Stimulated activated naive B cell treated with anti-CD40 and anti-IgM and Interleukin-4, amounts not matched to agents 10 μg/mL and 1 μg/mL and 100 μg/mL, for 72 hours (primary cell): ENCODE results near the gene CTU2.

ENCODE experiments used
- ATAC-seq, 2 donors: fragments of 150-1000 bp; cut with Tn5 transposase; replicated peaks; 2 replicates each; pipeline ENCODE4 v1.10.0; 2021; ENCODE audit warnings: moderate library complexity in 1 of 2
- DNase-seq: peaks from one replicate; pipeline ENCODE4 v3.0.0; 2021
- H3K27ac Mint-ChIP-seq: one replicate; pipeline ENCODE4 v1.8.0; 2022; ENCODE audit warnings: mild to moderate bottlenecking, mixed read lengths
- H3K27me3 Mint-ChIP-seq, 2 donors: one replicate each; pipeline ENCODE4 v1.8.0; 2022; ENCODE audit warnings: mixed read lengths in 2 of 2
- H3K36me3 Mint-ChIP-seq, 2 donors: one replicate each; pipeline ENCODE4 v1.8.0; 2022; ENCODE audit warnings: mixed read lengths in 2 of 2, mild to moderate bottlenecking in 1 of 2
- H3K4me1 Mint-ChIP-seq, 2 donors: one replicate each; pipeline ENCODE4 v1.8.0; 2022; ENCODE audit warnings: mixed read lengths in 2 of 2, mild to moderate bottlenecking in 1 of 2
- H3K4me3 Mint-ChIP-seq, 2 donors: one replicate each; pipeline ENCODE4 v1.8.0; 2022; ENCODE audit warnings: mild to moderate bottlenecking in 2 of 2, mixed read lengths in 2 of 2, moderate library complexity in 1 of 2
- H3K9me3 Mint-ChIP-seq, 2 donors: one replicate each; pipeline ENCODE4 v1.8.0; 2022; ENCODE audit warnings: mixed read lengths in 2 of 2, mild to moderate bottlenecking in 1 of 2

CTU2 gene

GRCh38 chr16:88753191-88753590 is 46.9 kb downstream of the CTU2 start:
- no peak overlapping the region for H3K27ac Mint-ChIP-seq
- DNase-seq = no peak

DNA sequence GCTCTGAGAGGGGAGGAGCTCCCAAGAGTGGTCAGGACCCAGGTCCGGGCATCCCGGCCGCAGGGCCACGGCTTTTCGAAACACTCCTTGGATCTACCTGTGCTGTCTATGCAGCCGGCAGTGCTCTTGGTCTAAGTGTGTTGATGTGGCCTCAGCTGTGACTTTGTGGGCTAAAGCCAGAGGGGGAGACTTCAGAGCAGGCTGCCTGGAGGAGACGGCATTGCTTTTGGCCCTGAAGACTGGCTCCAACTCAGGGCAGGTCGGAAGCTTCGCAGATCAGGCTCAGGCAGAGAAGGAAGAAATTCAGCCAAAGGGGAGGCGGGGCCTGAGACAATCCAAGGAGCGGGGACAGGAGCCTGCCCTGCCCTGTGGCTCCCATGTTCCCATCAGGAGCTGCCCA is 47.3 kb downstream of the CTU2 start:
- Mint-ChIP-seq H3K4me3 (no peak overlapping the region), H3K9me3 (no peaks in the 10 kb centered on the region), H3K27me3 (no peaks in the 10 kb centered on the region), H3K27ac (no peak overlapping the region), H3K36me3 (peaks cover 5 to 9% of the 10 kb centered on the region in 2 donors), H3K4me1 (peaks cover 13 to 41% of the 10 kb centered on the region in 2 donors)
- DNase-seq = no peak
- no peak for ATAC-seq

More at GRCh38 chr16:88753191-88753590, 46.9 kb downstream of the CTU2 start:
- peaks cover 3 to 8% of the 10 kb centered on the region in 2 donors for H3K36me3 Mint-ChIP-seq
- H3K4me1 Mint-ChIP-seq = peaks cover 11 to 38% of the 10 kb centered on the region in 2 donors
- ATAC-seq = no peak
- no peaks in the 10 kb centered on the region for H3K27me3 Mint-ChIP-seq
- no peak overlapping the region for H3K4me3 Mint-ChIP-seq
- no peaks in the 10 kb centered on the region for H3K9me3 Mint-ChIP-seq

DNA sequence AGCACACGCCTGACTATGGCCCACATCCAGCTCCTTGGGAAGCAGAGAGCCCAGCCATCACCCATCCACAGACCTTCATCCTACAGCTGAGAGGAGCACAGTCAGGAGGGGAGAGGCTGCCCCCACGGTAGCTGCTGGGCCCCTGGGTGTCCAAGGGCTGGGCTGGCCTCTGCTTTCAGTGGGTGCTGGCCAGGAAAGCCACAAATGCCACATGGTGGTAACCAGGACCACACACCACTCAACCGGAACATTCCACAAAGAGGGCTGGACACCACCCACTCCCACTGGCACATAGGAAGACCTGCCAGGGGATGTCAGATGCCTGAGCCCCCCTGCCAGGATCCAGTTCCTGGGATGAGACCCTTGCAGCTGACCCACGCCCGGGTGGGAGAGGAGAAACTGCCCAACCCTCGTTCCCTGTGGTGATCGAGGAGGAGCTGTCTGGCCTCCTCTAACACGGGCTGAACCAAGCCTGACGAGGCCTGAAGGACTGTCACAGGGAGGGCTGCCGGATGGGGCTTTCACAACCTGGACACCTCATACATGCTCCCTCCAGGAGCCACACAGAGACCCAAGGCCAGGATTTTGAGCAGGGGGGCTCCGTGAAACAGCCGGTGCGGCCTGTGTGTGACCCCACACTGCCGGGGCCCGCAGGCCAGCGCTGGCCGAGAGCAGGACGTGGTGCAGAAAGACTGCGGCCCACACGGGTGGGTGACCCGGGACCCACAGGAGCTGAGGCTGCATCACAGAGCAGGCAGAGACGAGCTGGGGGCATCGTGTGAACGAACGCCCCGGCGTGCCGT is 48.0 kb downstream of the CTU2 start:
- Mint-ChIP-seq H3K36me3 (peaks cover 12 to 16% of the 10 kb centered on the region in 2 donors), H3K27ac (no peak overlapping the region), H3K27me3 (no peaks in the 10 kb centered on the region), H3K4me1 (peaks cover 16 to 48% of the 10 kb centered on the region in 2 donors), H3K9me3 (no peaks in the 10 kb centered on the region), H3K4me3 (no peak overlapping the region)
- DNase-seq (no peak), ATAC-seq (no peak)

DNA sequence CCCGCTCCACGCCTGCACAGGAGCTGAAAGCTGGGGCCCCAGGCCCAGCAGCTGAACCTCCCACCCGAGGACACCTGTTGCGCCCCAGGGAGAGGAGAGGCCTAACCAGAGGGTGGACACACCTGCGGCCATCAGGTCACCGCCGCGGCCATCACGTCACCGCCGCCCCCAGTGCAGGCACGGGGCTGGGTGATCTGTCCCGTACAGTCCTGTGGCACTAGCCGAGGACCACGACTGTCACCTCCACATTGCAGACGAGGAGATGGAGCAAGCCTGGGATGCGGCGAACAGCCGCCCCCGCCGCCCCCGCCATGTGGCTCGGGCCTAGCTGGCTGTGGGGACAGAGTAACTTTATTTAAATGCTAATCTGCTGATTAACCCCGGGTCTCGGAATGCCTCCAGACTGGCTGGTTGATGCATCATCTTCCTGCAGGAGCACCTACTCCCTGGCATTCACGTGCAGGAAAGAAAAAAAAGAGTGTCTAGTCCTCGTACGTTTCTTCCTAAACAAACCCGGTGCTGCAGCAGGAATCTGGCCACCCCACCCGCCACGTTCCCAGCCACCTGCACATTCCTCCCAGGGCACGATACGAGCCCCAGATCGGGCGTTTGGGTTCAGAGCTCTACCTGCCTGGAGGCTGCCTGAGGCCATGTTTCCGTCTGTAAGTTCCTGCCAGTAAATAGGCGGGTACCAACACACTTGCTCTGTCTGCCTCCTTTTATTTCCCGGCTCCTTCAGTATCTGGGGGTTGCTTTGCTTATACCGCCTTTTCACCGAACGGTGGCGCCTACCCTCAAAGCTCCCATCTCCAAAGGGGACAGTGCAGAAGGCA is 48.8 kb downstream of the CTU2 start:
- Mint-ChIP-seq H3K36me3 (peaks cover 15 to 18% of the 10 kb centered on the region in 2 donors), H3K4me1 (peaks cover 19 to 48% of the 10 kb centered on the region in 2 donors), H3K27ac (no peak overlapping the region), H3K4me3 (no peak overlapping the region), H3K9me3 (no peaks in the 10 kb centered on the region), H3K27me3 (no peaks in the 10 kb centered on the region)
- ATAC-seq (peak; percentile 52 to 55), DNase-seq (no peak)

GRCh38 chr16:88755745-88756443 is 49.6 kb downstream of the CTU2 start:
- no peaks in the 10 kb centered on the region for H3K9me3 Mint-ChIP-seq
- H3K27ac Mint-ChIP-seq = no peak overlapping the region
- H3K36me3 Mint-ChIP-seq = peaks cover 15 to 18% of the 10 kb centered on the region in 2 donors
- no peaks in the 10 kb centered on the region for H3K27me3 Mint-ChIP-seq
- H3K4me1 Mint-ChIP-seq = peaks cover 21 to 48% of the 10 kb centered on the region in 2 donors
- H3K4me3 Mint-ChIP-seq = no peak overlapping the region
- DNase-seq = no peak
- no peak for ATAC-seq

DNA sequence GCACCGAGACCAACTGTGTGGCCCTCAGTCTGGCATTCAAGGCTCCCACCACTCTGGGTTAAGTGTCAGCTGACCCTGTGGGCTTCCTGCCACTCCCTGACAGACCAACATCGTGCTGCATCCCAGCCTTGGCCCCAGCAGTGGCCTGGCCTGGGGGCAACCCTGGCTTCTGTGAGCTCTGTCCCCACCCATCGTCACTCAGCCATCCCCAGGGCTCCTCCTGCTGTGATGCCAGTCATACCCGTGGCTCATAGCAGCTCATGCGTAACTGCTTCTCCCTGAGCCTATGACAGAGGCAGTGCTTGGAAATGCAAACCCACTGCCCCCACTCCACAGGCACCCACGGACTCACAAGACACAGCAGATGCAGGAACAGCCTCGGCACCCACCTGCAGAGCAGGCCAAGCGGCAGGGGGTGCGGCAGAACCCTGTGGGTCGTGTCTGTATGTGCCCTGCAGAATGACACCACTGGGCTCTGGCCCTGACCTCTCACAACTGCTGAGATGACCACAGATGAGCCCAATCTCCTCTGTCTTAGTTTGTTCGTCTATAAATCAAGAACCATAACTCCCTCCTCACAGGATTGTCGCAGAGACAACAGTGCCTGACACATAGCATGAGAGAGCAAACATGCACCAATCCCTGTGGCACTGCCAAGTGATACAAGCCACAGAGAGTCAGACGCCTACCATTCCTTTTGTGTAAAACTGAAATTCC is 52.1 kb downstream of the CTU2 start:
- H3K9me3 Mint-ChIP-seq = no peaks in the 10 kb centered on the region
- DNase-seq = no peak
- peak; percentile 31 to 71 for ATAC-seq
- no peak overlapping the region for H3K27ac Mint-ChIP-seq
- H3K4me3 Mint-ChIP-seq = no peak overlapping the region
- peaks cover 17 to 37% of the 10 kb centered on the region in 2 donors for H3K4me1 Mint-ChIP-seq
- H3K36me3 Mint-ChIP-seq = peaks cover 15 to 18% of the 10 kb centered on the region in 2 donors
- H3K27me3 Mint-ChIP-seq = no peaks in the 10 kb centered on the region

DNA sequence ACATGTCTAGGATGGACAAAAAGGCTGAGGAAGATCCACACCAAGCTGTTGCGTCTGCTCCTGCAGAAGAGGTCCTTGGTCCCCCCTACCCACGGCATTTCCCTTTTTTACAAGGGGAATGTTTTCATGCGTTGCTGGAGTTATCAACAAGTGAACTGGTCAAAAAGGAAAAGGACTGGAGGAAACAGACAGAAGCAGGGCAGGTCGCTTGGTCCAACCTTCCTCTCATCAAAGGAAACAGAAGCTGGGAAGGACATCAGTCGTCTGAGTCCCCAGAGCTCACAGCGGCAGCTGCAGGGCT is 52.6 kb downstream of the CTU2 start:
- Mint-ChIP-seq H3K27me3 (no peaks in the 10 kb centered on the region), H3K9me3 (no peaks in the 10 kb centered on the region), H3K36me3 (peaks cover 18% of the 10 kb centered on the region in 2 donors), H3K4me1 (peaks cover 14 to 32% of the 10 kb centered on the region in 2 donors), H3K4me3 (no peak overlapping the region), H3K27ac (no peak overlapping the region)
- no peak for ATAC-seq
- DNase-seq = no peak

GRCh38 chr16:88759245-88759975 is 53.1 kb downstream of the CTU2 start:
- H3K9me3 Mint-ChIP-seq = no peaks in the 10 kb centered on the region
- H3K27ac Mint-ChIP-seq = no peak overlapping the region
- DNase-seq (no peak), ATAC-seq (no peak)
- H3K4me1 Mint-ChIP-seq = peaks cover 14 to 28% of the 10 kb centered on the region in 2 donors
- no peak overlapping the region for H3K4me3 Mint-ChIP-seq
- H3K27me3 Mint-ChIP-seq = no peaks in the 10 kb centered on the region
- peaks cover 18 to 20% of the 10 kb centered on the region in 2 donors for H3K36me3 Mint-ChIP-seq

GRCh38 chr16:88759976-88760350 is 53.7 kb downstream of the CTU2 start:
- no peaks in the 10 kb centered on the region for H3K9me3 Mint-ChIP-seq
- H3K27me3 Mint-ChIP-seq = no peaks in the 10 kb centered on the region
- H3K36me3 Mint-ChIP-seq = peaks cover 20 to 22% of the 10 kb centered on the region in 2 donors
- H3K4me3 Mint-ChIP-seq = no peak overlapping the region
- H3K4me1 Mint-ChIP-seq = peaks cover 14 to 28% of the 10 kb centered on the region in 2 donors
- DNase-seq = no peak
- ATAC-seq = no peak
- no peak overlapping the region for H3K27ac Mint-ChIP-seq

GRCh38 chr16:88760424-88761142 is 54.3 kb downstream of the CTU2 start:
- no peaks in the 10 kb centered on the region for H3K27me3 Mint-ChIP-seq
- DNase-seq = no peak
- ATAC-seq = no peak
- H3K36me3 Mint-ChIP-seq = peaks cover 20 to 22% of the 10 kb centered on the region in 2 donors
- H3K4me1 Mint-ChIP-seq = peaks cover 14 to 23% of the 10 kb centered on the region in 2 donors
- H3K27ac Mint-ChIP-seq = no peak overlapping the region
- H3K4me3 Mint-ChIP-seq = no peak overlapping the region
- H3K9me3 Mint-ChIP-seq = no peaks in the 10 kb centered on the region

GRCh38 chr16:88761143-88761534 is 54.8 kb downstream of the CTU2 start:
- Mint-ChIP-seq H3K4me3 (no peak overlapping the region), H3K4me1 (peaks cover 19 to 22% of the 10 kb centered on the region in 2 donors), H3K27ac (no peak overlapping the region), H3K36me3 (peaks cover 20 to 22% of the 10 kb centered on the region in 2 donors), H3K27me3 (no peaks in the 10 kb centered on the region), H3K9me3 (no peaks in the 10 kb centered on the region)
- DNase-seq = no peak
- no peak for ATAC-seq

GRCh38 chr16:88761830-88762229 is 55.5 kb downstream of the CTU2 start:
- Mint-ChIP-seq H3K4me1 (peaks cover 20 to 29% of the 10 kb centered on the region in 2 donors), H3K9me3 (no peaks in the 10 kb centered on the region), H3K36me3 (peaks cover 20 to 22% of the 10 kb centered on the region in 2 donors), H3K27me3 (no peaks in the 10 kb centered on the region), H3K4me3 (no peak overlapping the region), H3K27ac (no peak overlapping the region)
- ATAC-seq = no peak
- no peak for DNase-seq
